ENCODE results near the gene ARHGEF10L. TPM values are rescaled to one million over a fixed set of nuclear protein-coding genes. Genes with fewer than 3 reads are reported as not detected.

ARHGEF10L gene
- total and polyA plus RNA-seq, 4 donors: 15.0 to 43.4 (median 24.3) TPM

GRCh38 chr1:17515902-17516301 is 23.6 kb upstream of the ARHGEF10L start:
- 29 to 48% methylated on average over 5 of the region's 5 CpGs for WGBS, 2 donors
- ATAC-seq (ENCODE audit: insufficient read depth, low FRiP score) (no peak), DNase-seq (no peak)
- Histone ChIP-seq H3K27me3 (ENCODE audit: control insufficient read depth in 3 of 3, insufficient read depth in 3 of 3, low read length in 2 of 3) (no peaks in the 10 kb centered on the region), H3K9ac (ENCODE audit: insufficient read depth in 1 of 2, low read length in 2 of 2) (no peak overlapping the region), H3K9me3 (ENCODE audit: control insufficient read depth in 4 of 4, insufficient read depth in 3 of 4, low read length in 3 of 4) (no peaks in the 10 kb centered on the region), H3K4me1 (ENCODE audit: control insufficient read depth in 5 of 5, insufficient read depth in 5 of 5, low read length in 5 of 5) (peaks cover 0 to 5% (median 0%) of the 10 kb centered on the region in 5 donors), H3K36me3 (ENCODE audit: control insufficient read depth in 4 of 4, insufficient read depth in 4 of 4, low read length in 4 of 4) (no peaks in the 10 kb centered on the region), H3K27ac (ENCODE audit: low read depth in 1 of 2, low read length in 1 of 2) (no peak overlapping the region), H3K4me3 (no peak overlapping the region)
- TF ChIP-seq CTCF (IDR thresholded peaks at IDR 0.05; ENCODE audit: control extremely low read depth, extremely low read depth): no peak

- WGBS, 2 donors: 21 to 28% methylated on average over 13 of the region's 13 CpGs
- ATAC-seq (ENCODE audit: insufficient read depth, low FRiP score): no peak
Measured at GRCh38 chr1:17516303-17517214, 22.9 kb upstream of the ARHGEF10L start.

GRCh38 chr1:17520041-17520440 is 19.5 kb upstream of the ARHGEF10L start:
- Histone ChIP-seq H3K27me3 (ENCODE audit: control insufficient read depth in 3 of 3, insufficient read depth in 3 of 3, low read length in 2 of 3) (no peaks in the 10 kb centered on the region), H3K4me1 (ENCODE audit: control insufficient read depth in 5 of 5, insufficient read depth in 5 of 5, low read length in 5 of 5) (peaks cover 0 to 5% (median 0%) of the 10 kb centered on the region in 5 donors), H3K9me3 (ENCODE audit: control insufficient read depth in 4 of 4, insufficient read depth in 3 of 4, low read length in 3 of 4) (no peaks in the 10 kb centered on the region), H3K36me3 (ENCODE audit: control insufficient read depth in 4 of 4, insufficient read depth in 4 of 4, low read length in 4 of 4) (no peaks in the 10 kb centered on the region), H3K4me3 (no peak overlapping the region), H3K9ac (ENCODE audit: insufficient read depth in 1 of 2, low read length in 2 of 2) (no peak overlapping the region), H3K27ac (ENCODE audit: low read depth in 1 of 2, low read length in 1 of 2) (no peak overlapping the region)
- TF ChIP-seq CTCF (IDR thresholded peaks at IDR 0.05; ENCODE audit: control extremely low read depth, extremely low read depth): no peak
- DNase-seq (no peak), ATAC-seq (ENCODE audit: insufficient read depth, low FRiP score) (peak; percentile 85)
- WGBS, 2 donors: 48 to 49% methylated on average over 12 of the region's 12 CpGs

More at GRCh38 chr1:17516303-17517214, 22.9 kb upstream of the ARHGEF10L start:
- Histone ChIP-seq H3K27me3 (ENCODE audit: control insufficient read depth in 3 of 3, insufficient read depth in 3 of 3, low read length in 2 of 3) (no peaks in the 10 kb centered on the region), H3K27ac (ENCODE audit: low read depth in 1 of 2, low read length in 1 of 2) (no peak overlapping the region), H3K9ac (ENCODE audit: insufficient read depth in 1 of 2, low read length in 2 of 2) (no peak overlapping the region), H3K36me3 (ENCODE audit: control insufficient read depth in 4 of 4, insufficient read depth in 4 of 4, low read length in 4 of 4) (no peaks in the 10 kb centered on the region), H3K4me1 (ENCODE audit: control insufficient read depth in 5 of 5, insufficient read depth in 5 of 5, low read length in 5 of 5) (peaks cover 0 to 5% (median 0%) of the 10 kb centered on the region in 5 donors), H3K4me3 (no peak overlapping the region), H3K9me3 (ENCODE audit: control insufficient read depth in 4 of 4, insufficient read depth in 3 of 4, low read length in 3 of 4) (no peaks in the 10 kb centered on the region)
- no peak for DNase-seq
- no peak for TF ChIP-seq CTCF (IDR thresholded peaks at IDR 0.05; ENCODE audit: control extremely low read depth, extremely low read depth)

All from lung (tissue), 12 donors.